ENCODE data around the gene METTL25B.

DNA sequence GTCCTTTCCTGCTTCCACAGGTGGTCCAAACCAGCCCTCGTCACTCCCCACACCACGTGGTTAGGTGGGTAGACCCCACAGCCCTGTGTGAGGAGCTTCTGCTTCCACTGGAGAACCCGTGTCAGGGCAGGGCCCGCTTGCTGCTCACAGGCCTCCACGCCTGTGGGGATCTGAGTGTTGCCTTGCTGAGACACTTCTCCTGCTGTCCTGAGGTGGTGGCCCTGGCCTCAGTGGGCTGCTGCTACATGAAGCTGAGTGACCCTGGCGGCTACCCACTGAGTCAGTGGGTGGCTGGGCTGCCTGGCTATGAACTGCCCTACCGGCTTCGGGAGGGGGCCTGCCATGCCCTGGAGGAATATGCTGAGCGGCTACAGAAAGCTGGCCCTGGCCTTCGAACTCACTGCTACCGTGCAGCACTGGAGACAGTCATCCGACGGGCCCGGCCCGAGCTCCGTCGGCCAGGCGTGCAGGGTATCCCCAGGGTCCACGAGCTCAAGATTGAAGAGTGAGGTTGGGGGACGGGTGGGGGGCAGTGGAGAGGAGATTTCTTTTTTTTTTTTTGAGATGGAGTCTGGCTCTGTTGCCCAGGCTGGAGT lies 5.8 kb downstream of the METTL25B start:
- no peak for TF ChIP-seq CTCF (conservative IDR thresholded peaks at IDR 0.05; ENCODE audit: low read length)
- no peak for TF ChIP-seq EZH2phosphoT487 (IDR thresholded peaks at IDR 0.05; ENCODE audit: borderline replicate concordance)
